GM18526 (cell line): ENCODE measurements around the gene DBET.
"Not testable (repeated sequence)": the region's sequence is repeated elsewhere in the genome, so short reads cannot be mapped to it uniquely, and the experiment has no call there.

ENCODE experiments used
- POLR2A ChIP-seq: IDR thresholded peaks from 3 replicates; pipeline ENCODE4 v1.6.1; 2011; ENCODE audit not compliant: insufficient read length; ENCODE audit errors: extremely low read depth

The DBET gene

DNA sequence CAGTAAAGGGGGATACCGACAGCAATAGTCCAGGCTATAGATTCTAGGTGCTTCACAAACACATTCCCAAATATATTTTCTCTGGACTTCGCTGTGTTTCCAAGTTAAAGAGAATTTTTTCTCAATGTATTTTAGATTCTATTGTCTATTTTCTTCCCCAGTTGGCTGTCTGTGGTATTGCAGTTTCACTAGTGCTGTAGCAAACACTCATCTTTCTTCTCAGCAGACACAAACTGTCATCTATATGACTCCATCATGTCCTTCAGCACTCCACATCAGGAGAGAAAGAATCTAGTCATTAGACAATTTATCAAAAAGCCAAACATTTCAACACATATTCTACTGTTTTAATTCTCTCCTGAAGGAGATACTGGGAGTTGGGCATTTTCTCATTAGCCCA is at the start of gene DBET:
Gene DBET, plus strand, starts transcription at position 161 of the 400 bp plus-strand sequence.
- TF ChIP-seq POLR2A = not testable (repeated sequence)

GRCh38 chr4:190014771-190015537 is 49.3 kb upstream of the DBET start:
- no peak for TF ChIP-seq POLR2A

GRCh38 chr4:190015538-190016368 is 48.5 kb upstream of the DBET start:
- TF ChIP-seq POLR2A = no peak

- TF ChIP-seq POLR2A = no peak
Observed at GRCh38 chr4:190016369-190017289, 47.7 kb upstream of the DBET start.

DNA sequence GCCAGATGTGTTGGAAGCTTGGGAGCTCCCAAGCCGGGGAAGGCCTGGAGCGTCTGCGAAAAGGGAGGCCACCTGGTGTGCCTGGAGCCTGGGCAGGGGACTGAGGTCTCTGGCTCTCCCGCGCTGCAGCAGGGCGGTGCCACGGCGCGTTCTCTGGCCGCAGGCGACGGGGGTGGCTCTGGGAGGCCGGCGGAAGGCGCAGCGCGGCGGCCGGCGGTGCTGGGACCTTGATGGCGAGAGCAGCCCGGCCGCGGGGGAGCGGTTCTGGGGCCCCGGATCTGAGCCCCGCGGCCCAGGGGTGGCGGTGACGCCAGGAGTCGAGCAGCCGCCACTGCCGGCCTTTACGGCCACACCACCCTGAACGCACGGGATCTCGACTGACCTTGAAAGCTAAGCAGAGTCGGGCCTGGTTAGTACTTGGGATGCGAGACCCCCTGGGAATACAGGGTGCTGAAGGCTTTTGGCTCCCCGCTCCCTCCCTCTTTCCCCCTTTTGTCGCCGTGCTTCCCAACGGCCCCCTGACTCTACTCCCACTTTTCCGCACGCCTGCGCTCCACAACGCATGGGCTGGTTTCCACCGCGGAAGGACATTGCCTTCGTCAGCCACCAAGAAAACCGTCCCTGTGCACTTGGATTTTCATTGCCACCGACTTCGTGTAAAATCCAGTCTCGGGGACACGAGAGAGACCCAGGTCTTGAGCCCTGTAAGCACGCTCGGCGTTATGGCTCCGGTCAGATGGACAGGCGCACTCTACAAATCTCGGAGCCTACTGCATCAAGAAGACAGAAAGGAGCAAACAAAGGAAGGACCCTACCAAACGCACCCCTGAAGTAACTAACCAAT is 46.7 kb upstream of the DBET start:
- no peak for TF ChIP-seq POLR2A

DNA sequence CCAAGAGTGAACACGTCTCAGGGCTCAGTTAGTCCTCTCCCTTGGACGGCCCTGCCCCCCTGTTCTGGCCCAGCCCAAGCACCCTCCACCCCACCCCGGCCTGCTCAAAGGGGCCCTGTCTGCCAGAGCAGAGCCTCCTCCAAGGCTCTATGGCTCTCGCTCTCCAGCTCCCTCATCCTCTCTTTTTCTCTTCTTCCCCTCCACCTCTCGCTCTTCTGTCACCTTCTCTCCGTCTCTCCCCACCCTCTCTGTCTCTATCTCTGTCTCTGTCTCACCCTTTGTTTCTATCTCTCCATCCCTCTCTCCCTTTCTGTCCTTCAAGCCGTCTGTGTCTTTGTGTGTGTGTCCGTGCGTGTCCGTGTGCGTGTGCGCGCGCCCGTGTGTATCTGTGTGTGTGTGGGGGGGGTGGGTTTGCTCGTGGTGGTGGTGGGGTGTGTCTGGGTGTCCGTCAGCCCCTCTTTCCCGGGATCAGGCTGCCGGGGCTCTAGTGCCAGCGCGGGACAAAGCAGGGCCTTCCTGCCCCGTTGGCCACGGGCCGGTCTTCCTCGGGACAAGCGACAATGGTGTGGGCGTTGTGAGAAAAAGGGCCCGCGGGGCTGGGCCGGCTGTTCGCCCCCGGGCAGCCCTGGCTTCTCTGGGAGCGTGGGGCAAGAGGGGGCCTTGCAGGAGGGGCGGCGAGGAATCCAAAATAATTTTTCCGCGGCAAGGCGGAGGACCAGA is 45.9 kb upstream of the DBET start:
- no peak for TF ChIP-seq POLR2A

DNA sequence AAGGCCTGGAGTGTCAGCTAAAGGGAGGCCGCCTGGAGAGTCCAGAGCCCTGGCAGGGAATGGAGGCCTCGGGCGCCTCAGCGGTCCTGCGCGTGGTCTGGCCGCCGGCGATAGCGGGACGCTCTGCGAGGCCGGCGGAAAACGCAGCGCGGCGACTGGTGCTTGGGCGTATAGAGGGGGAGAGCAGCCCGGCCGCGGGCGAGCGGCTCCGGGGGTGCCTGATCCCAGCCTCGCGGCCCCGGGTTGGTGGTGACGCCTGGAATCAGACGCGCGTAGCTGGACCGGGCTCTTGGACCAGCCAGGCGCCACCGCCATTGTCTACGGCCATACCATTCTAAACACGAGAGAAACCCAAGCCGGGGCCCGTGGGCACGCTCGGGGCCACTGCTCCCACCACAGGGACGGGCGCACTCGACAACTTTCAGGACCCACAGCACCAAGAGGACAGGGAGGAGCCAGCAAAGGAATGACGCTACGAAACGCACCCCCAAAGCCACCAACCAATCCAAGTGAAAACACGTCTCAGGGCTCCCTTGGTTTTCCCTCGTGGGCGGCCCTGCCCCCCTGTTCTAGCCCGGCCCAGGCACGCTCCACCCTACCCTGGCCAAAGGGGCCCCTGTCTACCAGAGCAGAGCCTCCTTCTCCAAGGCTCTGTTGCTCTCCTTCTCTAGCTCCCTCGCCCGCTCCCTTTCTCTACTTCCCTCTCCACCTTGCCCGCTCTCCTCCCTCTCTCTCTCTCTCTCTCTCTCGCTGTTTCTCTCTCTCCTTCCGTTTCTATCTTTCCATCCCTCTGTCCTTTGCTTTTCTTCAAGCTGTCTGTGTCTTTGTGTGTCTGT is 45.1 kb upstream of the DBET start:
- no peak for TF ChIP-seq POLR2A

DNA sequence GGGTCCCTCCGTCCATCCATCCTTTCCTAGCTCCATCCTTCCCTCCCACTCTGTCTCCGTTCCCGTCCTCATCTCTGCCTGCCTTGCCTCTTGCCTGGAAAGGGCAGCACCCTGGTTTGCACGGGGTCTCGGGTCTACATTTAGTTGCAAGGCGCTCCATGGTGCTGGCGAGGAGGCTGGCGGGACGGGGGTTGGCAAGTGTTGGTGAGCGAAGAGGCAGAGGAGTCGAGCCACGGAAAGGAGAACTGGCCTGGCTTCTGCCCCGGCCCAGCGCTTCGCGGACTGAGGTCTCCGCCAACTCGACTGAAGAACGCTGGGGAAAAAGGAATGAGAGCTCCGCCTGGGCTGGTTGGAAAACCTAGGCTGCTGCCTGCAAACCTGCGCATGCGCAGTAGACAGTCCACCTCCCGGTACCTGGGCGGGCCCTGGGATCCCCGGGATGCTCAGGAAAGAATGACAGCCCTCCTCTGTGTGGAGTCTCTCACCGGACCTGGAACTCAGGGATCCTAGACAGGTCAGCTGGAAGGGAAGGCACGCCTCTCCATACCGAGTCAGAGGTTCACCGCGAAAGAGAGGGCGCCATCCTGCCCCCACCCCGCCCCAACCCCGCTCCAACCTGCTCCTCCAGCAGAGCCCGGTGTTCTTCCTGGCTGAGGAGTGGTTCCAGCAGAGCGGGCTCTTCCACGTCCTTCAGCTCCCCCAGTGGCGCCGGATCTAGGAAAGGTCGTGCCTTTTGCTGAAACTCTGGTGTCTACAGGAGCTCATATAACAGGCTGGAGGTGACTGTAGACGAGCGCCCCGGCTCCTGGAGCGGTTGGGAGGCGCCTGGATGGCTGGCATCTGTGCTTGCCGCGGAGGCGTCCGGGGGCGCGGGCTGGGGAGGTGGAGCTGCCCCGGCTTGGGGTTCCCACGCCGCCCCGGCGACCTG is 43.2 kb upstream of the DBET start:
- TF ChIP-seq POLR2A = no peak

DNA sequence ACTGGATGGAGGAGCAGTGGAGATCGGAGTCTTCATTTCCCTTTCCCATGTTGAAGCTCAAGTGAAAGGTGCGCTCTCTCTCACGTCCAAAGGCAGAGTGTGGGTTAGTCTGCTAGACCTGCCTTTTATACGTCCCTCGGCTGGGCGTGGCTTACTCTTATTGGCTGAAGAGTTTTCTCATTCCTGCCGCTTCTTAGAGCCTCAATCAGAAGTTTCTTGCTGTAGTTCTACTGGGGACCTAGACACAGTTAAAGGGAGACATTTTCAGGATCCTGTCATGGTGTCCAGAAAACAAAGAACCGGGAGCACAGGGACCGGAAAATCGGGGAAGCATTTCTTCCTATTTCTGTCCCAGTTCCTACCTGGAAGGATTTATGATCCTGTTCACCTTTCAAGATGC is 37.1 kb upstream of the DBET start, which contains the start of gene FRG2:
Gene FRG2, minus strand, starts transcription at position 101 of the 400 bp plus-strand sequence. Its CDS starts 52 bp downstream, at position 49.
- not testable (repeated sequence) for TF ChIP-seq POLR2A
